ENCODE measurements around the gene STN1. TPM values are rescaled to one million over a fixed set of nuclear protein-coding genes. Genes with fewer than 3 reads are reported as not detected.

The STN1 gene
- total RNA-seq, 1 donor: 20.6 TPM

DNA sequence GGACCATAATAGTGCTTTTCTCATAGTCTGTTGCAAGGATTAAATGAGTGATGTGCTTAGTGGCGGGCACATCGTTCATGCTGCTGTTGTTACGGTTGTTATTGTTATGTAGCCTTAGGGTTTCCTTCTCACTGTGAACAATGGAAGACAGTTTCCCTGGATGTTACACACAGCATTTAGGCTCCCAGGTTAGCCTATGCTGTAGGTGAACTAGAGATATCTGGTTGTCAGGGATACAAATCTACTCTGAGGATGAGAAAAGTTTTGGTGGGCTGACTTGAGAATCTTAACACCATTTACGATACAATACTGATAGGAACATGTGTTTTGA lies 77.3 kb downstream of the STN1 start:
- no peak overlapping the region for H3K4me3 ChIP-seq (ENCODE audit: insufficient read depth, low read length)
- no peaks in the 10 kb centered on the region for H3K27me3 ChIP-seq (ENCODE audit: insufficient read depth, low read length)
- H3K27ac ChIP-seq (ENCODE audit: low read depth, low read length): no peak overlapping the region
- no peaks in the 10 kb centered on the region for H3K36me3 ChIP-seq (ENCODE audit: insufficient read depth, low read length)
- no peaks in the 10 kb centered on the region for H3K9me3 ChIP-seq (ENCODE audit: low read depth, low read length)
- H4K20me1 ChIP-seq (ENCODE audit: insufficient read depth, low read length): peaks cover 9% of the 10 kb centered on the region
- H3K4me2 ChIP-seq (ENCODE audit: insufficient read depth, low read length): no peak overlapping the region
- H3K79me2 ChIP-seq (ENCODE audit: insufficient read depth, low read length): peaks cover 50% of the 10 kb centered on the region
- no peak overlapping the region for H2AFZ ChIP-seq (ENCODE audit: low read length)
- H3K4me1 ChIP-seq (ENCODE audit: insufficient read depth, low read length): peaks cover 22% of the 10 kb centered on the region
- no peak for DNase-seq (ENCODE audit: insufficient read length, low spot score, missing footprints)
- TF ChIP-seq, protein P1, sequence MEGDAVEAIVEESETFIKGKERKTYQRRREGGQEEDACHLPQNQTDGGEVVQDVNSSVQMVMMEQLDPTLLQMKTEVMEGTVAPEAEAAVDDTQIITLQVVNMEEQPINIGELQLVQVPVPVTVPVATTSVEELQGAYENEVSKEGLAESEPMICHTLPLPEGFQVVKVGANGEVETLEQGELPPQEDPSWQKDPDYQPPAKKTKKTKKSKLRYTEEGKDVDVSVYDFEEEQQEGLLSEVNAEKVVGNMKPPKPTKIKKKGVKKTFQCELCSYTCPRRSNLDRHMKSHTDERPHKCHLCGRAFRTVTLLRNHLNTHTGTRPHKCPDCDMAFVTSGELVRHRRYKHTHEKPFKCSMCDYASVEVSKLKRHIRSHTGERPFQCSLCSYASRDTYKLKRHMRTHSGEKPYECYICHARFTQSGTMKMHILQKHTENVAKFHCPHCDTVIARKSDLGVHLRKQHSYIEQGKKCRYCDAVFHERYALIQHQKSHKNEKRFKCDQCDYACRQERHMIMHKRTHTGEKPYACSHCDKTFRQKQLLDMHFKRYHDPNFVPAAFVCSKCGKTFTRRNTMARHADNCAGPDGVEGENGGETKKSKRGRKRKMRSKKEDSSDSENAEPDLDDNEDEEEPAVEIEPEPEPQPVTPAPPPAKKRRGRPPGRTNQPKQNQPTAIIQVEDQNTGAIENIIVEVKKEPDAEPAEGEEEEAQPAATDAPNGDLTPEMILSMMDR (IDR thresholded peaks at IDR 0.05; ENCODE audit: extremely low read depth, low read depth, low read length): no peak

DNA sequence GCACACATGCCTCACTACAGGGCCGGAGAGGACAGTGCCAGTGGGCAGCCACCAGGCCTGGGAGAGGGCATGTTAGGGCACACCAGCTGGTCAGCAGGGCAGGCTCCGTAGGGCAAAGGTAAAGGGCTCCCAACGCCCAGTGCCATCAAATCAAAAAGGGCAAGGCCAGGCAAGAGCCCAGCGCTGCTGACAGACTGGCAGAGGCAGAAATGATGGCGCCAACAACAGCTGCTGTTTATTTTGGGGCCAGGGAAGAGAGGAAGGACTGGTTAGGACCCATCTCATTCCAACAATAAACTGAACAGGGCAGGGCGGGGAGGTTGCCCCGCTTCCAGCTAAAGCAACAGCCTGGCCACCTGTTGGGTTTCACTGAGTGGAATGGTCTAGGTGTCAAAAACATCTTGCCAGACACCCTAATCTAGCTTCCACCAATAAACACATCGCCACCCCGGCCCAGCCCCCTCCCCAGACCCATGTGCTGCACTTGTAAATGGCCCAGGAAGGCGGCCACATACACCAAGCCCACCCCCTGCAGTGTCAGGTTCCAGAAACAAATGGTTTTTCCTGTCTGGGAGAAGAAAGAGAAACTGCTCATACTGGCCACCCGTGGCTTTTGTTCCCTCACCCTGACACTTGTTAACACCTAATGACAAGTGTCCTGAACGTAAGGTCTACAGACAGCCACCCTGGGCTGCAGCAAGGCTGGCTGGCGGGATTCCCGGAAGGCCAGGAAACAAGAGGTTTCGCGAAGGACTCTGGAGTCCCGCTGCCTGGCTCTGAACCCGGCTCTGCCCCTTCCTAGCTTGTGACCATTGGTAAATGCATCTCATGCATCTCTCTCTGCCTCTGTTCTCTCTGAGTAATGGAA lies 77.9 kb downstream of the STN1 start:
- Histone ChIP-seq H3K4me3 (ENCODE audit: insufficient read depth, low read length) (no peak overlapping the region), H2AFZ (ENCODE audit: low read length) (no peak overlapping the region), H3K79me2 (ENCODE audit: insufficient read depth, low read length) (peaks cover 55% of the 10 kb centered on the region), H3K4me1 (ENCODE audit: insufficient read depth, low read length) (peaks cover 28% of the 10 kb centered on the region), H3K36me3 (ENCODE audit: insufficient read depth, low read length) (no peaks in the 10 kb centered on the region), H3K9me3 (ENCODE audit: low read depth, low read length) (no peaks in the 10 kb centered on the region), H3K4me2 (ENCODE audit: insufficient read depth, low read length) (no peak overlapping the region), H3K27me3 (ENCODE audit: insufficient read depth, low read length) (no peaks in the 10 kb centered on the region), H4K20me1 (ENCODE audit: insufficient read depth, low read length) (peaks cover 9% of the 10 kb centered on the region), H3K27ac (ENCODE audit: low read depth, low read length) (no peak overlapping the region)
- DNase-seq (ENCODE audit: insufficient read length, low spot score, missing footprints): no peak
- TF ChIP-seq, protein P1 (IDR thresholded peaks at IDR 0.05; ENCODE audit: extremely low read depth, low read depth, low read length): no peak

DNA sequence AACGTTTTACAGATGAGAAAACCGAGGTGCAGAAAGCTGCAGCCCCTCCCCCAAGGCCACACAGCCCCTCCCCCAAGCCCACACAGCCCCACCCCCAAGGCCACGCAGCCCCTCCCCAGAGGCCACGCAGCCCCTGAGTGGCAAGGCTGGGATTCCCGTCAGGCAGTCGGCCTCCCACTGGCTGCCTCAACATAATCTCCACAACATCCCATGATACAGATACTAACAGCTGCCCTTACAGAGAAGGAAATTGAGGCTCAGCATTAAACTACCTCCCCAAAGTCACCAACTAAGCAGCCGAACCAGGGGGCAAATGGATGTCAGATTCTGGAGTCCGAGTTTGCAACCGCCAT lies 78.5 kb downstream of the STN1 start:
- Histone ChIP-seq H2AFZ (ENCODE audit: low read length) (no peak overlapping the region), H3K4me1 (ENCODE audit: insufficient read depth, low read length) (peaks cover 27% of the 10 kb centered on the region), H4K20me1 (ENCODE audit: insufficient read depth, low read length) (peaks cover 12% of the 10 kb centered on the region), H3K36me3 (ENCODE audit: insufficient read depth, low read length) (no peaks in the 10 kb centered on the region), H3K4me3 (ENCODE audit: insufficient read depth, low read length) (no peak overlapping the region), H3K27me3 (ENCODE audit: insufficient read depth, low read length) (no peaks in the 10 kb centered on the region), H3K27ac (ENCODE audit: low read depth, low read length) (no peak overlapping the region), H3K4me2 (ENCODE audit: insufficient read depth, low read length) (no peak overlapping the region), H3K79me2 (ENCODE audit: insufficient read depth, low read length) (peaks cover 51% of the 10 kb centered on the region), H3K9me3 (ENCODE audit: low read depth, low read length) (no peaks in the 10 kb centered on the region)
- TF ChIP-seq, protein P1 (IDR thresholded peaks at IDR 0.05; ENCODE audit: extremely low read depth, low read depth, low read length): no peak
- no peak for DNase-seq (ENCODE audit: insufficient read length, low spot score, missing footprints)

DNA sequence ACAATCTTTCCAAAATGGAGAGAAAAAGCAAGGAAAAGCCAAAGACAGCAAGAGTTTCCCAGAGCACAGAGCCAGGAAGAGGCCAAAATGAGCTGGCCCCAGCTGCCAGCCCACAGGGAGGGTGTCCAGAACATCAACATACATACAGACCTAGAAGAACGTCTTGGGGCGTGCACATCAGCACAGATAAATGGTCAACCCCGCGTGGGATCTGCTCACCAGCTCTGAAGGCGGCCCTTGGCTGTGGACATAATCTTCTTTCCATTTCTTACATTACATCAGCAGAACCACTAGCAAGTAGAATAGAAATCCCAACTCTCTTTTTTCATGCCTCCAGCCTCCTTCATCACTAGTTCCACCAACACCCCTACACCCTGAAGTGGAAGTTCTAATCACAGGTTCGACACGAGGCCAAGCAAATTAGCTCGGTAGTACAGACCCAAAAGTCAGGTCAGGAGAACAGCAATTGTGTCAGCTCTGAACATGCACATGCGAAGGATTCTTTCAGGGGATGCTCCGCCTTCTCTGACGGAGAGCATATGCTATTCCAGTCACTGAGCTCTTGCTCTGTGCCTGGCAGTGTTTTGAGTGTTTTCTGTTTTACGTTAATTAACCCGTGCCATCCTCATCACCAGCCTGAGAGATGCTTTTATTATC lies 79.0 kb downstream of the STN1 start:
- DNase-seq (ENCODE audit: insufficient read length, low spot score, missing footprints): no peak
- peaks cover 25% of the 10 kb centered on the region for H3K4me1 ChIP-seq (ENCODE audit: insufficient read depth, low read length)
- TF ChIP-seq, protein P1 (IDR thresholded peaks at IDR 0.05; ENCODE audit: extremely low read depth, low read depth, low read length): no peak
- H3K9me3 ChIP-seq (ENCODE audit: low read depth, low read length): no peaks in the 10 kb centered on the region
- no peak overlapping the region for H3K4me3 ChIP-seq (ENCODE audit: insufficient read depth, low read length)
- H3K27me3 ChIP-seq (ENCODE audit: insufficient read depth, low read length): no peaks in the 10 kb centered on the region
- H3K4me2 ChIP-seq (ENCODE audit: insufficient read depth, low read length): no peak overlapping the region
- H4K20me1 ChIP-seq (ENCODE audit: insufficient read depth, low read length): peaks cover 12% of the 10 kb centered on the region
- no peak overlapping the region for H3K27ac ChIP-seq (ENCODE audit: low read depth, low read length)
- peaks cover 53% of the 10 kb centered on the region for H3K79me2 ChIP-seq (ENCODE audit: insufficient read depth, low read length)
- H3K36me3 ChIP-seq (ENCODE audit: insufficient read depth, low read length): no peaks in the 10 kb centered on the region
- H2AFZ ChIP-seq (ENCODE audit: low read length): no peak overlapping the region
